Stimulated activated naive CD8-positive, alpha-beta T cell treated with anti-CD3 and anti-CD28 coated beads, Interleukin-15, amount 100 ng/mL, for 72 hours (primary cell): ENCODE measurements around the gene TDRD9.
A peak's percentile ranks its signal among the peaks of the same experiment; 100 is the strongest.
"Not testable (repeated sequence)": the region's sequence is repeated elsewhere in the genome, so short reads cannot be mapped to it uniquely, and the experiment has no call there.

ENCODE experiments used
- ATAC-seq: fragments of 150-1000 bp; cut with Tn5 transposase; 2 replicates; pipeline ENCODE4 v1.10.0; 2021; ENCODE audit warnings: mild to moderate bottlenecking, moderate library complexity
- DNase-seq, 2 donors: peaks; one replicate each; pipeline ENCODE4 v3.0.0; 2021 to 2022
- H3K27ac Mint-ChIP-seq, 2 donors: one replicate each; pipeline ENCODE4 v1.8.0; 2022; ENCODE audit warnings: mild to moderate bottlenecking in 2 of 2, mixed read lengths in 2 of 2, moderate library complexity in 2 of 2
- H3K27me3 Mint-ChIP-seq: one replicate; pipeline ENCODE4 v1.8.0; 2022; ENCODE audit warnings: mixed read lengths
- H3K4me1 Mint-ChIP-seq: one replicate; pipeline ENCODE4 v1.8.0; 2022; ENCODE audit warnings: mild to moderate bottlenecking, mixed read lengths
- H3K4me3 Mint-ChIP-seq, 2 donors: one replicate each; pipeline ENCODE4 v1.8.0; 2022; ENCODE audit warnings: mild to moderate bottlenecking in 2 of 2, mixed read lengths in 2 of 2, moderate library complexity in 1 of 2
- H3K9me3 Mint-ChIP-seq, 2 donors: one replicate each; pipeline ENCODE4 v1.8.0; 2022; ENCODE audit warnings: mixed read lengths in 2 of 2

The TDRD9 gene

DNA sequence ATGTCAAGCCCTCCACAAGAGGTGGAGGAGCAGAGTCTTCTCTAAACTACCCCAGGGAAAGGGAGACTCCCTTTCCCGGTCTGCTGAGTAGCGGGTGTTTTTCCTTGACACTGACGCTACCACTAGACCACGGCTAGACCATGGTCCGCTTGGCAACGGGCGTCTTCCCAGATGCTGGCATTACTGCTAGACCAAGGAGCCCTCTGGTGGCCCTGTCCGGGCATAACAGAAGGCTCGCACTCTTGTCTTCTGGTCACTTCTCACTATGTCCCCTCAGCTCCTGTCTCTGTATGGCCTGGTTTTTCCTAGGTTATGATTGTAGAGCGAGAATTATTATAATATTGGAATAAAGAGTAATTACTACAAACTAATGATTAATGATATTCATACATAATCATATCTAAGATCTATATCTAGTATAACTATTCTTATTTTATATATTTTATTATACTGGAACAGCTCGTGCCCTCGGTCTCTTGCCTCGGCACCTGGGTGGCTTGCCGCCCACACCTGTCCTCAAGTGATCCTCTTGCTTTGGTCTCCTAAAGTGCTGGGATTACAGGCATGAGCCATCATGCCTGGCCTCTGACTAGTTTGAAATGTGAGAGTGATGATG is 52.5 kb downstream of the TDRD9 start:
- H3K27me3 Mint-ChIP-seq, H3K27ac Mint-ChIP-seq, H3K9me3 Mint-ChIP-seq, H3K4me1 Mint-ChIP-seq, H3K4me3 Mint-ChIP-seq, ATAC-seq: not testable (repeated sequence)
- DNase-seq: peak in 1 of 2 donors; percentile 12

DNA sequence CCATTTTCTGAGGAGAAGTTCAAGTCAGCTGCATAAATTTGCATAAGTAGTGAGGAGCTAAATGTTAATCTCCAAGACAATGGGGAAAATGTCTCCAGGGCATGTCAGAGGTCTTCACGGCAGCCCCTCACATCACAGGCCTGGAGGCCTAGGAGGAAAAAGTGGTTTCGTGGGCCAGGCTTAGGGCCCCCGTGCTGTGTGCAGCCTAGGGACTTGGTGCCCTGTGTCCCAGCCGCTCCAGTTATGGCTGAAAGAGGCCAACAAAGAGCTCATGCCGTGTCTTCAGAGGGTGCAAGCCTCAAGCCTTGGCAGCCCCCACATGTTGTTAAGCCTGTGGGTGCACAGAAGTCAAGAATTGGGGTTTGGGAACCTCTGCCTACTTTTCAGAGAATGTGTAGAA is 55.9 kb downstream of the TDRD9 start:
- ATAC-seq: no peak
- DNase-seq: no peak
- no peaks in the 10 kb centered on the region for H3K4me1 Mint-ChIP-seq
- H3K27ac Mint-ChIP-seq: no peak overlapping the region
- peaks cover 4 to 8% of the 10 kb centered on the region in 2 donors for H3K9me3 Mint-ChIP-seq
- no peak overlapping the region for H3K4me3 Mint-ChIP-seq
- H3K27me3 Mint-ChIP-seq: peaks cover 22% of the 10 kb centered on the region

DNA sequence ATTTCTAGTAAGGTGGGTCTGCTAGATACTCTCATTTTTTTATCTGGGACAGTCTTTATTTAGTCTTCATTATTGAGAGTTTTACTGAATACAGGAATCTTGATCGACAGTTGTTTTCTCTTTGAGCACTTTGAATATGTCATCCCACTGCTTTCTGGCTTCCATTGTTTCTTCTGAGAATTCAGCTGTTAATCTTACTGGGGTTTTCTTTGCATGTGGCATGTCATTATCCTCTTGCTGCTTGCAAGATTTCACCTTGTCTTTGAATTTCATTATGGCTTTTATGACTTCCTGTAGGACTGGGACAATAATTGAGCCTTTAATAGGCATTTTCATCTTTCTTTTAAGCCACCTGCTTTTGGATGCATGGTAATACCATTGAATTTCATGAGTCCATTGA is 60.8 kb downstream of the TDRD9 start:
- DNase-seq: no peak
- no peak for ATAC-seq
- Mint-ChIP-seq H3K27me3 (peaks cover 39% of the 10 kb centered on the region), H3K27ac (no peak overlapping the region), H3K9me3 (peaks cover 8 to 14% of the 10 kb centered on the region in 2 donors), H3K4me3 (no peak overlapping the region), H3K4me1 (no peaks in the 10 kb centered on the region)

DNA sequence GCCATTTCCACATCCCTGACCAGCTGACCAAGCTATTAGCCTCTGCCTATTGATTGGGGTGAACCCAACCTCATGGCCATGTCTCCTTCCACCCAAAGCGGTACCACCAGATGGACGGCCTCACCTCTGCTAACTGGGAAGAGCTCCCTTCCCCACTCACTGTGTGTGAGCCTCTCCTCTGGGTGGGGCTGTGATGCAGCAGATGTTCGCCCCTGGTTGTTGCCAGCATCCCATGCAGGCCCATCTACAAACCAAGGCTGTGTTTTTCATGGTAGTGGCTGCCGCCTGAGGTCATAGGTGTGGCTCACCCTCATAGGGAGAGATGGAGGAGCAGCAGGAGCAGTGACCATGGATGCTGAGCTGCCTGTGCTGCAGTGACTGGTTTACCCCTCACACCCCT is 61.7 kb downstream of the TDRD9 start:
- no peak overlapping the region for H3K27ac Mint-ChIP-seq
- peaks cover 37% of the 10 kb centered on the region for H3K27me3 Mint-ChIP-seq

DNA sequence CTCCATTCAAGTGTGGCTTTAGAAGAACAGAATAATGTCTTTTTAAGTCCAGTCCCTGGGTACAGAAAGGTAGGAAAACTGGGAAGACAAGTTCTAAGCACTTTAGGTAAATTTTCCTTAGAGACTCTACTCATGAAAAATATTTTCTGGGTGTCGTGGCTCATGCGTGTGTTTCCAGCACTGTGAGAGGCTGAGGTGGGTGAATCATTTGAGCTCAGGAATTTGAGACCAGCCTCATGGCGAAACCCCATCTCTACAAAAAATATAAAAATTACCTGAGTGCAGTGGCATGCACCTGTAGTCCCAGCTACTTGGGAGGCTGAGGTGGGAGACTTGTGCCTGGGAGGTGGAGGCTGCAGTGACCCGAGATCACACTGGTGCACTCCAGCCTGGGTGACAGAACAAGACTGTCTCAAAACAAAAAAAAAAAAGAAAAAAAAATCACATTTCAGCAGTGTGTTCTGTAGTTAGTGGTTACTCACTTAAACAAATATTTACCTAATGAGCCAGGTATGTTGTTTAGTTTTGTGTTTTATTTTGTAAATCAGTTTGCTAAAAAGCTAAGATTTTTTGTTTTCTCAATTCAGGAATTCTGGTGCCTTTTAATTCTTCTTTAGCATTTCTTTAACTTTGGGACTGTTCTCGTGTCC is 66.4 kb downstream of the TDRD9 start:
- peaks cover 0 to 5% of the 10 kb centered on the region in 2 donors for H3K9me3 Mint-ChIP-seq
- ATAC-seq (no peak), DNase-seq (no peak)
- no peak overlapping the region for H3K4me3 Mint-ChIP-seq
- H3K4me1 Mint-ChIP-seq: no peaks in the 10 kb centered on the region
- H3K27ac Mint-ChIP-seq: no peak overlapping the region
- peaks cover 18% of the 10 kb centered on the region for H3K27me3 Mint-ChIP-seq

More for the DNA sequence above, 61.7 kb downstream of the TDRD9 start:
- Mint-ChIP-seq H3K9me3 (peaks cover 7 to 14% of the 10 kb centered on the region in 2 donors), H3K4me1 (no peaks in the 10 kb centered on the region), H3K4me3 (no peak overlapping the region)
- no peak for DNase-seq
- no peak for ATAC-seq

DNA sequence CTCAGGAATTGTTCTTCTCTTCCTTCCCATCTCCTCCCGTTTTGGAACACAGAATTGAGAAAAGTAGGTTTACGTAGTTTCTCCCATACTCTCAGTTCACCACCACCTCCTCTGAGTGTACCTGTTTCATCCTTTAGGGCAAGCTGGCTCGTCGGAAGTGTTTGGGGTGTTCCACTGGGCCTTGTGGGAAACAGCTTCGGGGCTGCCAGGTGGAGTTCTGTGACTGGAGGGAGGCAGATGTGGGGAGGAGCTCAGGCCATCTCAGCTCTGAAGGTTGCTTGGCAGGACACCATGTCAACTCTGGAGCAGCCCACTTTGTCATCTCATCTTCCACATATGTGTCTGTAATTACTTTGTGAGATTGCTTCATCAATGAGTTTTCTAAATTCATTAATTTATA is 67.6 kb downstream of the TDRD9 start:
- Mint-ChIP-seq H3K4me1 (no peaks in the 10 kb centered on the region), H3K27ac (no peak overlapping the region), H3K27me3 (peaks cover 8% of the 10 kb centered on the region), H3K4me3 (no peak overlapping the region), H3K9me3 (no peaks in the 10 kb centered on the region)
- no peak for DNase-seq
- no peak for ATAC-seq

DNA sequence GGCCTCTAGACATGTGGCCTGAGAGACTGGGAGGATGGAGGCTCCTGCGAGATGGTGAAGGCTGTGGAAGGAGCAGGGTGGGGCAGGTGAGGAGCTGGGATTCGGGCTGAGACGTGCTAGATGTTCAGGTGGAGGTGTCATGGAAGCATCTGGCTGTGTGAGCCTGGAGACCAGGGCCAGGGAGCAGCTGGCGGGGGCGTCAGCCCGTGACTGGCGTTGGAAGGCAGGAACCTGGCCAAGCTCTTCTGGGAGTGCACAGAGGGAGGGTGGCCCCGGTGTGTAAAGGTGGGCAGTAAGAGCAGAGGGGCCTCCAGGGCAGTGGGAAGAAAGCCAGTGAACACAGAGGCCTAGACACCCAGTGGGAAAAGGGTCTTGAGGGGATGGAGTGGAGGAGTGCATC is 69.1 kb downstream of the TDRD9 start:
- Mint-ChIP-seq H3K4me3 (no peak overlapping the region), H3K4me1 (no peaks in the 10 kb centered on the region), H3K27ac (no peak overlapping the region), H3K9me3 (no peaks in the 10 kb centered on the region), H3K27me3 (peaks cover 8% of the 10 kb centered on the region)
- ATAC-seq: no peak
- DNase-seq: no peak

DNA sequence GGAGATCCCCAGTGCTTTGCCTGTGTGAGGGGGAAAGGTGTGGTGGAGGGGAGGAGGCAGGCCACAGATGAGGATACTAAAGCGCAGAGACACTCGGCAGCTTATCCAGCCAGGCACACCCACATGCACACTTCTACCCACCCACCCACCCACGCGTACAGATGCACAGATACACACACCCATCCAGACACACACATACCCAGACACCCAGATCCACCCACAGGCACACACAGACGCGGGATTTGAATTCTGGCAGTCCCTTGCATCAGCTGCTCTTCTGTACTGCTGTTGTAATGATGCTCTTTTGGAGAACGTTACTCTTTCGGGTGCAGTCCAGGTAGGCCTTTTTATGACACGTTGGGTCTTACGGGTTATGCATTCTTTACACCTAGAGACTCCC is 69.8 kb downstream of the TDRD9 start:
- DNase-seq (no peak), ATAC-seq (no peak)
- Mint-ChIP-seq H3K9me3 (no peaks in the 10 kb centered on the region), H3K27ac (no peak overlapping the region), H3K4me3 (no peak overlapping the region), H3K27me3 (peaks cover 8% of the 10 kb centered on the region), H3K4me1 (no peaks in the 10 kb centered on the region)

DNA sequence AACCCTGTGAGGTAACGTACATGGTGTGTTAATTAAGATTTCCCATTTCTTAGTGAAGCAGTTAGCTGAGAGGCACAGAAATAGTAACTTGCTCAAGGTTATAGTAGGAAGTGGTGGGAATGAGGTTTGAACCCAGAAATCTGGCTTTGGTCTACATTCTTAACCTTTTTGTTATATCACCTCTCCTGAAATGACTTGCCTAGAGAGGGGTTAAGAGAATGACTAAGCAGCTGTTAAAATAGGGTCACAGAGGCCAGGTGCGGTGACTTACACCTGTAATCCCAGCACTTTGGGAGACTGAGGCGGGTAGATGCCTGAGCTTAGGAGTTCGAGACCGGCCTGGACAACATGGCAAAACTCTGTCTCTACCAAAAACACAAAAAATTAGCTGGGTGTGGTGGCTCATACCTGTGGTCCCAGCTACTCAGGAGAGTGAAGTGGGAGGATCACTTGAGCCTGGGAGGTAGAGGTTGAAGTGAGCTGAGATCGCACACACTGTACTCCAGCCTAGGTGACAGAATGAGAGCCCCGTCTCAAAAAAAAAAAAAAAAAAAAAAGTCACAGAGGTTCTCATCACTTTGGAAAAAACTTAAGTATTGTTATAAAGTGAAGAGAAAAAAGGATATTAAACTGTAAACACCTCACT is 71.7 kb downstream of the TDRD9 start:
- Mint-ChIP-seq H3K4me3 (no peak overlapping the region), H3K4me1 (no peaks in the 10 kb centered on the region), H3K27me3 (no peaks in the 10 kb centered on the region), H3K9me3 (no peaks in the 10 kb centered on the region), H3K27ac (no peak overlapping the region)
- ATAC-seq (no peak), DNase-seq (no peak)

DNA sequence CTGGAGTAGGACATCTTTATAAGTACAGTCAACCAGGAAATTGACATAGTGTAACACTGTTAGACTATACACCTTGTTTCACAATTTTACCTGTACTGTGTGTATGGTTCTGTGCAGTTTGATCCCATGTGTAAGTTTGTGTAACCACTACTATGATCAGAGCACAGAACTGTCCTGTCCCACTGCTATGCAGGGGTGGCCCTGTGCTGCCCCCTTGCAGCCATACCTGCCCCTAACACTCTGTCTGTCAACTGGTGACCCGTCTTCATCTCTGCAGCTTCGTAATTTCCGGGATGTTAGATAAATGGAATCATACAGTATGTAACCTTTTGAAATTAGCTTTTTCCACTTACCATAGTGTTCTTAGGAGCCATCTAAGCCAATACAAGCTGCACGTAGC is 72.7 kb downstream of the TDRD9 start:
- no peak overlapping the region for H3K27ac Mint-ChIP-seq
- no peaks in the 10 kb centered on the region for H3K9me3 Mint-ChIP-seq
- H3K4me3 Mint-ChIP-seq: no peak overlapping the region
- H3K27me3 Mint-ChIP-seq: no peaks in the 10 kb centered on the region
- ATAC-seq (peak; percentile 74), DNase-seq (peak; percentile 16 to 23)
- H3K4me1 Mint-ChIP-seq: no peaks in the 10 kb centered on the region

DNA sequence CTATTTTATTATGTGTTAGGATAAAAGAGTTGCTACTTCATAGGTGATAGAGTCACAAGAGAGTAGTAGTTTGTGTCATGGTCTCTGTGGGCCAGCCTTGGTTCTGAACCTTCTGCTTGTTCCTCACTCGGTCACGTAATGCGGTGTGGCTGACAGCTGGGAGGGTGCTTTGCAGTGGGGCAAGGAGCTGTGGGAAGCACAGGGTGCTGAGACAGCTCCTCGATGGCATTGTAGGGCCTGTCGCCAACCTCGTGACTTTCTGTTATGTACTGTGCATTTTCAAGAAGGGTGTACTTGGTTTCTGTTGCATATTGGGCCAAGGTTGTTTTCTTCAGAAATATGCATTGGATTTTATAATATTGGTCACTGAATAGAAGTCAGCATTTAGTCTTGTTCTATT is 75.4 kb downstream of the TDRD9 start:
- no peak overlapping the region for H3K27ac Mint-ChIP-seq
- ATAC-seq: no peak
- no peaks in the 10 kb centered on the region for H3K9me3 Mint-ChIP-seq
- H3K4me1 Mint-ChIP-seq: no peaks in the 10 kb centered on the region
- no peak for DNase-seq
- H3K27me3 Mint-ChIP-seq: peaks cover 8% of the 10 kb centered on the region
- no peak overlapping the region for H3K4me3 Mint-ChIP-seq

DNA sequence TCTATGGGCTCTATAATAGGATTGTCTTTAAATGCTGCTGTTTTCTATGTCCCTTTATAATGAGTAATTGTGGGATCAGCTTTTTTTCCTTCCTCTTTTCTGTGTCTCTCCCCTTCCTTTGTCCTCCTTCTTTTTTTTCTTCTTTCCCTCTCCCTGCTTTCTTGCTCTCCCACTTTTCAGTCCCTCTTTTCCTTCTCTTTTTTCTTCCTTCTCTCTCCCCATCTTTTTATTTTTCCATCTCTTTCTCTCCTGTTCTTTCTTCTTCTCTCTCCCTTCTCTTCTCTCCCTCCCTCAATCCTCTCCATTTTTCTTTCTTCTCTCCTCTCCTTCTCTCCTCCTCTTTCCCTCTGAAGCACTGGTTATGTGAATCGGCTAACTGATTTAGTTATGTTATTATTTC is 76.6 kb downstream of the TDRD9 start:
- no peak overlapping the region for H3K27ac Mint-ChIP-seq
- H3K9me3 Mint-ChIP-seq: no peaks in the 10 kb centered on the region
- peaks cover 8% of the 10 kb centered on the region for H3K27me3 Mint-ChIP-seq
- no peak overlapping the region for H3K4me3 Mint-ChIP-seq
- no peak for ATAC-seq
- H3K4me1 Mint-ChIP-seq: no peaks in the 10 kb centered on the region
- no peak for DNase-seq

DNA sequence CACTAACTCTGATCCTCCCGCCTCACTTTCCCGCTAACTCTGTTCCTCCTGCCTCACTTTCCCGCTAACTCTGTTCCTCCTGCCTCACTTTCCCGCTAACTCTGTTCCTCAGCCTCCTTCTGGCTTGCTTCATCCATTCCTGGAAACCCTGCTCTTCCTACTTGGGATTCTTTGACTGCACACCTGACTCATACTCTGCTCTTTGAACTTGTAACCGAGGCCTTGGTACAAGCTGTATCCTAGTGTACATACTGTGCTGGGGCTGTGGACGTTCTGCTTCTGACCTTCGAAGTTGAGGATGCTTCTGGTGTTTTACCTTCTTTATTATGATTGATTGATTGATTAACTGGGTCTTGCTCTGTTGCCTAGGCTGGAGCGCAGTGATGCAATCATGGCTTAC is 77.2 kb downstream of the TDRD9 start:
- H3K4me1 Mint-ChIP-seq: no peaks in the 10 kb centered on the region
- H3K27ac Mint-ChIP-seq: no peak overlapping the region
- ATAC-seq (no peak), DNase-seq (no peak)
- H3K9me3 Mint-ChIP-seq: no peaks in the 10 kb centered on the region
- peaks cover 8% of the 10 kb centered on the region for H3K27me3 Mint-ChIP-seq
- no peak overlapping the region for H3K4me3 Mint-ChIP-seq

DNA sequence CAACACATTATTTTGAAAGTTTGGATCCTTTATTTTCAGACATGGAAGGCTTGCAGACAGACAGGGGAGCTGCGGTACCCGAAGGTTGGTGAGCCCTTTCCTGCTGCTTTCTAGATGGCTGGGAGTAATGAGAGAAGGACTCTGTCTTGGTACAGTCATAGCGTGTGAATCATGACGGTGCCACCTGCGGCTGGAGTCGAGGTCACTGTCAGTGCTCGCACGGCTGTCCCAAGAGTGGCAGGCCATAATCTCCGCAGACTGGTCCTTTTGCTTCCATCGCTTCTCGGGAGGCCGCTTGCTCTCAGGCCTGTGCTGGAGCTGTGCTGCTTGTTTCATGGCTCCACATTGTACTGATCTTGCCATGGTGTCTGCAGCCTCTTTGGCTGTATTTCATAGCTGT is 78.9 kb downstream of the TDRD9 start:
- Mint-ChIP-seq H3K27ac (no peak overlapping the region), H3K27me3 (peaks cover 8% of the 10 kb centered on the region), H3K4me3 (no peak overlapping the region), H3K9me3 (no peaks in the 10 kb centered on the region), H3K4me1 (no peaks in the 10 kb centered on the region)
- ATAC-seq (no peak), DNase-seq (no peak)

DNA sequence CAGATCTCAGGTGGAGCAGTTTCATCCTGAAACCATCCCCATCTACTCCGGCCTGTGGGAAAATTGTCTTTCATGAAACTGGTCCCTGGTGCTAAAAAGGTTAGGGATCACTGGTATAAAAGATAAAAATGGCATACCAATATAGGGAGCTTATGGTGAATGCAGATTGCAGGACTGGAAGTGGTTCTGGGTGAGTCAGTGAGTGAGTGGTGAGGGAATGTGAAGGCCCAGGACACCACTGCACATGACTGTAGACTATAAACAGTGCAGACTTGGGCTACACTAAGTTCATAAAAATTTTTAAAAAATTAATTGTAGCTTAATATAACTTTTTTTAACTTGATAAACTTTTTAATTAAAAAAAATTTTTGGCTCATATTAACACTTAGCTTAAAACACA is 81.0 kb downstream of the TDRD9 start:
- ATAC-seq (no peak), DNase-seq (no peak)
- no peaks in the 10 kb centered on the region for H3K4me1 Mint-ChIP-seq
- no peak overlapping the region for H3K27ac Mint-ChIP-seq
- H3K27me3 Mint-ChIP-seq: peaks cover 8% of the 10 kb centered on the region
- no peak overlapping the region for H3K4me3 Mint-ChIP-seq
- H3K9me3 Mint-ChIP-seq: no peaks in the 10 kb centered on the region

DNA sequence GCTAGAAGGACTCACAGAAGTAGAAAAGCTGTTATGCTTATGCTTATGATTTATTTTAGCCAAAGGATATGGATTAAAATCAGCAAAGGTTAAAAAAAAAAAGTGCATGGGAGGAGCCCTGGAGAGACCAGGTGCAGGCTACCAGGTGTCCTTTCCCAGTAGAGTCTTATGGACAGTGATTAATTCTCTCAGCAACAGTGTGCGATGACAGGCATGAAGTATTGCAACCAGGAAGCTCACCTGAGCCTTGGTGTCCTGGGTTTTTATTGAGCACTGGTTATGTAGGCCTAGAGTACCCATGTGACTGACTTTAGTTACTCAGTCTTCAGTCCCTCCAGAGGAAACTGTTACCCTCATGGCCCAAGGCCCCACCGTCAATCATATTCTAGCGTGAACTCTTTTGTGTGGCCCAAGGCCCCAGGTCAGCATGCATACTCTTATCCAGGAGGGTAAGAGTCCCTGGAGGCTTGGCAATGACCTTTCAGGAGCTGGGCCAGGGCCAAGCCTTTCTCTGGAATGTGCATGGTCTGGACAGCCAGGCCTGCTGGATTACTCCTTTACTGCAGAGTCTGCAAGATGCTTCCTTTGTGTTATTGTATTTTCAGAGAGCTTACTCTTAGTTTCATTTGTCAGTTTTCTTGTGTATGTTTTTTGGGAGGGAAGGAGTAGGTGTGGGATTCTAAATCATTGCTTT is 83.7 kb downstream of the TDRD9 start:
- no peak for DNase-seq
- Mint-ChIP-seq H3K9me3 (no peaks in the 10 kb centered on the region), H3K27ac (no peak overlapping the region), H3K4me3 (no peak overlapping the region), H3K27me3 (peaks cover 12% of the 10 kb centered on the region), H3K4me1 (no peaks in the 10 kb centered on the region)
- no peak for ATAC-seq
